GM21528 (cell line): ENCODE results near the gene CAMTA1.

Experiments used
- ATAC-seq: cut with Tn5 transposase; IDR thresholded peaks from one replicate; pipeline ENCODE4 v1.9.1; 2021; ENCODE audit warnings: mild to moderate bottlenecking, moderate library complexity; ENCODE audit not compliant: unreplicated experiment, low FRiP score

The CAMTA1 gene

GRCh38 chr1:7174561-7174960 is 389.3 kb downstream of the CAMTA1 start:
- ATAC-seq = no peak

DNA sequence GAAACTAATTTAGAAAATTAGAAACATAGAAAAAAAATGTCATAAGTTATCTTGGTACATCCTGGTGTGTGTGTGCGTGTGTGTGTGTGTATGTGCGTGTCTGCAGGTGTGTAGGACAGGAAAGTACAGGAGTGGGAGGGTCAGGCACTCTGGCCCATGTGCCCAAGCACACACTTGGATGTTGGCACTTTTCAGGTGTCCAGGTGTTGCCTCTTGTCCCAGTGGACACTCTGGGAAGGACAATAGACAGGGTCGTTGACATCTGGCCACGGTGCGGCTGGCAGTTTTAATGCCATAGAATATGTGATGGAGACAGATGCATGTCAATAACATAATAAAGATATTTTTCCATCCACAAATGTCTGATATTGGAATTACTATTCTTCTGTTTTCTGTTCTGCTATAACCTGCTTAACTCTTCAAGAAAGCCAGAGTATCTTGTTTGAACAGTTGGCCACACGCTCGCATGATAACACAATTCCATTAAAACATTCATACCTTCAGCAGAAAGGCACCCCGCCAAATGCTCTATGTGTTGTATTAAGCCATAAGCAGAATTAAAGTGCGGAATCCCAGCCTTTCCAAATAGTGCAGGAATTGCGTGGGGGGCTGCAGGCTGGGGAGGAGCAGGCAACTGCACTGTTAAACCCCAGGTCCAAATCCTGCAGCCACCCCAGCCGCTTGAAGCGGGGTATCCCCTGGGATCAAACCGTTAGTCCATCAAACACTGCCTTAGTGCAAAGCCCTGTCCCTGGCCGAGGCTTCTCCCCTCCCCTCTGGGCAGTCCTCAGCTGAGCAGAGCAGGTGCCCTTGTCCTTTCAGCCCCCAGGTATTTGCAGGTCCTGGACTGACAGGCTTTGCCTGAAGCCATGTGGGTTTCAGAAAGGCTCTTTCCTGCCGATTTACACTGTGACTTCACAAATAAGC is 390.0 kb downstream of the CAMTA1 start:
- no peak for ATAC-seq

GRCh38 chr1:7177021-7177420 is 391.8 kb downstream of the CAMTA1 start:
- ATAC-seq = no peak

- no peak for ATAC-seq
Measured at GRCh38 chr1:7177438-7178146, 392.3 kb downstream of the CAMTA1 start.

- no peak for ATAC-seq
Measured at GRCh38 chr1:7178336-7178735, 393.1 kb downstream of the CAMTA1 start.

- no peak for ATAC-seq
Measured at GRCh38 chr1:7178741-7179140, 393.5 kb downstream of the CAMTA1 start.

DNA sequence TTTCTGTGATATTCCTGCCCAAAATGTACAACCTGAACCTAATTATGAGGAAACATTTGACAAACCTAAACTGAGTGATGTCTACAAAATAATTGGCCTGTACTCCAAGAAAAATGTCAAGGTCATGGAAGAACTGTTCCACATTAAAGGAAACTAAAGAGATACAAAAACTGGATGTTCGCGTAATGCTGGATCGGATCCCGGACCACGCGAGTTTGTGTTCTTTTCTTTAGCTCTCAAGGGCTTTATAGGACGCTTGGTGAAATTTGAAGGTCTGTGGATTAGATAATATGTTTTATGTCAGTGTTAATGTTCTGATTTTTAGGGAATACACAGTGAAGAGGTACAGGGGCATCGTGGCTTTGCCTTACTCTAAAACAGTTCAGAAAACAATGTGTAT is 400.5 kb downstream of the CAMTA1 start:
- ATAC-seq = no peak

GRCh38 chr1:7186382-7187111 is 401.3 kb downstream of the CAMTA1 start:
- ATAC-seq = no peak

DNA sequence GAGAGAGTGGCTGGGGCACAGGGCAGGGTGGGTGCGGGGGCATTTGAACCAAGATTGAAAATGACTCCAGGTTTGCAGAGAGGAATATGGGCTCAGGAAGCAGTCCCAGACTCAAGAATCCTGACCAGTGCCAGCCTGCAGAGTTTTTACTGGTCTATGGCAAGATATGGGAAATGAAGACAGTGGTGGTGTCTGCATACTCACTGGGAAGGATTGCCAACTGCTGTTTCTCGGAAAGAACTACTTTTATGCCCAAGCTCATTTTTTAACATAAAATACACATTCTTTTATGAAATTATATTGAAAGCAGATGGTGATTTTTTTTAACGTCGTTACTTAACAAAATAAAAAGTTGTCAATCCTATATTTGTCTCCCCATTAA is 401.8 kb downstream of the CAMTA1 start:
- ATAC-seq = no peak

DNA sequence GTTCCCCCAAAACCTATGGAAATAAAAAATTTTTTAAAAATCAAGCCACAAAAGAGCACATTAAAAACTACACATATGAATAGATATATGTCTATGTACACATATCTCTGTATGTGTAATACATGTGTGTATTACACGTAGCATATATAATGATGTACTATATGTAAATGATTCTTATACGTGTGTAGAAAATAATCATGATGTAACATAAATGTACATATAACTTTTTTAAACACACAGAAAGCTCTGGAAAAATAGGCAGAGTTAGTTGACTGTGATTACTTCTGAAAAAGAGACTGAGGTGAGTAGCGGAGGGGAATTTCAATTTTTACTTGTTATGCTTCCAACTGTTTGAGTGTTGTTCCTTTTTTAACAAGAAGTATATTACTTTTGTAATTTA is 405.0 kb downstream of the CAMTA1 start:
- ATAC-seq = no peak

GRCh38 chr1:7192453-7192852 is 407.2 kb downstream of the CAMTA1 start:
- no peak for ATAC-seq

- no peak for ATAC-seq
Measured at GRCh38 chr1:7196036-7196911, 411.0 kb downstream of the CAMTA1 start.

DNA sequence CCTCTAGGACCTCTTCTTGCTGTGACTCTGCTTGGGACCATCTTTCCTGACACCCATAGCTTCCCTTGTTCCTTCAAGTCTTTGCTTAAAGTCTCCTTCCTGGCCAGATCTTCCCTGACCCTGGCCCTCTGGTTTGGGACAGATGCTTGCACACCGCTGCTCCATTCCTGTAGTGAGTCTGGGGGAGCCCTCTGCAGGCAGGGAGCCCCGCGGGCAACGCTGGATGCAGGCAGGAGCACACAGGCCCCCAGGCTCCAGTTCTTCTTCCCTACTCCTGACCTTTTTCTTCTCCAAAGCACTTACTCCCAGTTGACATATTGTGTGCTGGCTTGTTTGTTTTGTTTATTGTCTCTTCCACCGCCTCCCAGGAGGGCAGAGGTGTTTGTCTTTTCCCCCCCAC is 413.4 kb downstream of the CAMTA1 start:
- ATAC-seq = no peak

GRCh38 chr1:7199077-7199779 is 414.0 kb downstream of the CAMTA1 start:
- ATAC-seq = no peak

- no peak for ATAC-seq
Measured at GRCh38 chr1:7207875-7208646, 422.8 kb downstream of the CAMTA1 start.

DNA sequence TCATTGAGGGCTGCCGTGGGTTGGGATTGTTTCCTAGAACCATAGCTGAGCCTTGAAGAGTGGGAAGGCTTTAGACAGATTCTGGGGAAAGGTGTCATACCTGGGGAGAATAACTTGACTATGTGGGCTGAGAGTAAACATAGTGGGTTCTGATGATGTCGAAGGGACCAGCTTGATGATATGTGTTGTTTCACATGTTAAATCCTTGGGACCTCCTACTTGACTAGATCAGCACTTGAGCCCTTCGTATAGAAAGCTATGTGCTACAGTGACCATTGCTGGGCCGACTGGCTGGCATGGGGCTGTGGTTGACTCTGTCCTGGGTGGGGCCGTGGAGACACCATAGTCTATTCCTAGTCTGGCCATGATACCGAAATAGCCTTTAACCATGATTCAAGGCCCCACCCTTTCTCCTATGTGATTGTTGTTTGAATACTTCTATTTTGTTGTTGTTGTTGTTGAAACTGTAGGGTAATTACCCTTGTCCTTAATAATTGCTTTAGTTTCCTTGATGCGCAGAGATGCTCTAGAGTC is 423.5 kb downstream of the CAMTA1 start:
- no peak for ATAC-seq

DNA sequence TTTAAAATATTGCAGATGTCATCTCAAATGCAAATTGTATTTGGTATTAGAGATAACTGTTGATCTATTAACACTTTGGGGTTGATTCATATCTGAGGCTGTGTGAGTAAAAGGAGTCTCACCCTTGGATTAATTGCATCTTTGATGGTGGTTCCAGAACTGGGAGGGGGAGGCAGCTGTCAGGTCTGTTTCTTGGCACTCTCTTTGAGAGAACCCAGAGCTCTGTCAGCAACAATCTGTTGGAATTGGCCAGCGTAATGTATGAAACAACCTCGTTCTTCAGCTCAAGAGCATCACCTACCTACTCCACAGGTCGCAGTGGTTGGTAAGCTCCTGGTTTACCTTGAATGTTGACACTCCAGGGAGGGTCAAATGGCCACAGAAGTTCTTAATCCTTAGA is 424.1 kb downstream of the CAMTA1 start:
- ATAC-seq = no peak

DNA sequence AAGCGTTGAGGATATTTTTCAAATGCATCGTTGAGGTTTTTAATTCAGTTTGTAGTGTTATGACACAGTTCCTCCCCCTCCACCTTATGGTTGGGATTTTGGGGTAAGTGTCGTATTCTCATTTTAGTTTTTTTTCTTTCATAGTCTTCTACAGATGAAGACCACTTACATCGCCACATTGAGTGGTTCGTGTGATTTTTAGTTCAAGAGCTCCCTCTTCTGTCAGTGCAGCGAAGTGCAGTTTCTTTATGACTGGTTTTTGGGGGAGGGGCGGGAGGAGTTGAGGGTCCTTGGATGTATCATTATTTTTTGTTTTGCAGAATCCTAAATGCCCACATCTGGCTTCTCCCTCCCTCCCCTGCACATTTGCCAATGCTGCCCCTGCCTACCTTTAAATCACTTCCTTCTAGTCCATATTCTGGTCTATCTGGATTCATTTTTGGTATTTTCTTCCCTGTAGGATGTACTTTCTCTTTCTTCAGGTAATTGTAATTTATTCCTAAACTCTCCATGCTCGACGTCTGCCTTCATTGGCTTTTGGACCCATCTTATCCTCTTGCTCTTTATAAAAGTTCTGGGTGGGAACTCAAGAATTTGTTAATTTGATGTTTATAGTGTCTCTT is 433.1 kb downstream of the CAMTA1 start:
- no peak for ATAC-seq
